Adrenal gland (tissue), 12 donors: ENCODE results near the gene GMDS. TPM values are rescaled to one million over a fixed set of nuclear protein-coding genes. Genes with fewer than 3 reads are reported as not detected.

Experiments used
- DNase-seq, 7 donors: peaks; one replicate each; pipeline ENCODE4 v3.0.0-alpha.2; 2019 to 2020
- H3K27ac ChIP-seq, 5 donors: fragments of 200-600 bp; sonication (generic) in 4 of 5; 1 replicate in 3 of 5; 2 replicates in 2 of 5; pipeline versions ENCODE4 v1.5.1 to v1.8.0; 2016 to 2020; ENCODE audit warnings: mild to moderate bottlenecking in 1 of 5
- H3K27me3 ChIP-seq: fragments of 200-600 bp; 2 replicates; pipeline ENCODE4 v1.8.0; 2021
- H3K36me3 ChIP-seq, 2 donors: fragments of 200-600 bp; replicated peaks in 1 of 2; 1 replicate in 1 of 2; 2 replicates in 1 of 2; pipeline versions ENCODE4 v1.5.1 to v1.8.0; 2018 to 2022
- H3K4me1 ChIP-seq, 2 donors: fragments of 200-600 bp; replicated peaks in 1 of 2; 1 replicate in 1 of 2; 2 replicates in 1 of 2; pipeline versions ENCODE4 v1.5.1 to v1.8.0; 2018 to 2021
- H3K4me3 ChIP-seq, 4 donors: fragments of 200-600 bp; sonication (generic) in 3 of 4; one replicate each; pipeline ENCODE4 v1.5.1; 2016 to 2018
- H3K9me3 ChIP-seq, 3 donors: fragments of 200-600 bp; sonication (generic) in 1 of 3; replicated peaks in 1 of 3; 1 replicate in 2 of 3; 2 replicates in 1 of 3; pipeline versions ENCODE4 v1.5.1 to v1.8.0; 2016 to 2021
- POLR2A ChIP-seq, 2 donors: fragments of 450-650 bp; IDR thresholded peaks; one replicate each; pipeline ENCODE4 v1.6.1; 2017; ENCODE audit warnings: antibody characterized with exemption in 2 of 2, mild to moderate bottlenecking in 2 of 2, moderate library complexity in 1 of 2
- WGBS, 4 donors: extraction: QIAGEN DNeasy Blood & Tissue Kit in 2 of 4; methylation state at CpG; one replicate each; pipeline versions ENCODE4 v1.1.5 to v1.1.7; 2013 to 2017; 5-methylcytosine and 5-hydroxymethylcytosine counted together
- intact Hi-C, 2 donors: fragments of 100-400 bp; cut with DNase I; formaldehyde crosslinking; loops; one replicate each; pipeline versions ENCODE4 v1.14.1 to v1.15.0; 2022 to 2023
- polyA plus RNA-seq, 3 donors: library from polyadenylated mRNA; stranded (reverse); fragments of 200-250 nt in 2 of 3; fragments of 350-450 nt in 1 of 3; fragmentation: Illumina TruSeq in 1 of 3; extraction: RNeasy Lipid Tissue Mini Kit (QIAGEN cat#74804) in 1 of 3; gene quantifications; one replicate each; pipeline ENCODE4 v1.2.3, GENCODE V29; 2013 to 2014
- total RNA-seq, 9 donors: library from RNA; depleted of rRNA in 4 of 9; stranded (reverse); fragments of >200 nt in 4 of 9; fragments of 120-200 nt in 1 of 9; fragmentation: NEBNext Ultra II Directional in 1 of 9; extraction: Animal tissue kit (Norgen Biotek cat#: 25700) in 1 of 9; gene quantifications; one replicate each; pipeline versions ENCODE4 v1.1.0 to v1.2.4, GENCODE V29; 2013 to 2023
- TF ChIP-seq, protein P1 (sequence below), 6 experiments: fragments of 450-650 bp in 4 of 6; fragments of 200-600 bp in 2 of 6; sonication (generic) in 1 of 6; IDR thresholded peaks; 1 replicate in 5 of 6; 2 replicates in 1 of 6; pipeline versions ENCODE4 v1.5.1 to v1.8.0; 2016 to 2021; ENCODE audit warnings: antibody characterized with exemption in 6 of 6, mild to moderate bottlenecking in 2 of 6, moderate library complexity in 1 of 6
- donor health status: healthy with polysubstance abuse.
- donor health status: Bipolar disorder and iron deficiency.
- donor health status: DM: yes; HTN: yes; CAD: no.
- donor health status: DM: no; HTN: no; CAD: no.
- donor health status: DM: no; HTN: no; CAD: no.
- donor health status: DM: yes; HTN: yes; CAD: no.

GMDS gene
- total and polyA plus RNA-seq, 12 donors = 8.5 to 39.2 (median 15.2) TPM

- TF ChIP-seq, protein P1, sequence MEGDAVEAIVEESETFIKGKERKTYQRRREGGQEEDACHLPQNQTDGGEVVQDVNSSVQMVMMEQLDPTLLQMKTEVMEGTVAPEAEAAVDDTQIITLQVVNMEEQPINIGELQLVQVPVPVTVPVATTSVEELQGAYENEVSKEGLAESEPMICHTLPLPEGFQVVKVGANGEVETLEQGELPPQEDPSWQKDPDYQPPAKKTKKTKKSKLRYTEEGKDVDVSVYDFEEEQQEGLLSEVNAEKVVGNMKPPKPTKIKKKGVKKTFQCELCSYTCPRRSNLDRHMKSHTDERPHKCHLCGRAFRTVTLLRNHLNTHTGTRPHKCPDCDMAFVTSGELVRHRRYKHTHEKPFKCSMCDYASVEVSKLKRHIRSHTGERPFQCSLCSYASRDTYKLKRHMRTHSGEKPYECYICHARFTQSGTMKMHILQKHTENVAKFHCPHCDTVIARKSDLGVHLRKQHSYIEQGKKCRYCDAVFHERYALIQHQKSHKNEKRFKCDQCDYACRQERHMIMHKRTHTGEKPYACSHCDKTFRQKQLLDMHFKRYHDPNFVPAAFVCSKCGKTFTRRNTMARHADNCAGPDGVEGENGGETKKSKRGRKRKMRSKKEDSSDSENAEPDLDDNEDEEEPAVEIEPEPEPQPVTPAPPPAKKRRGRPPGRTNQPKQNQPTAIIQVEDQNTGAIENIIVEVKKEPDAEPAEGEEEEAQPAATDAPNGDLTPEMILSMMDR (IDR thresholded peaks at IDR 0.05) = no peak
- TF ChIP-seq POLR2A (IDR thresholded peaks at IDR 0.05) = no peak
- intact Hi-C loops = no loop called here
- whole genome bisulfite sequencing, 4 donors = 80 to 94% (median 91%) methylated on average over 10 of the region's 10 CpGs
Observed at GRCh38 chr6:2037237-2037926, 208.0 kb downstream of the GMDS start.

GRCh38 chr6:2036710-2037023 is 208.7 kb downstream of the GMDS start:
- H3K36me3 ChIP-seq = no peaks in the 10 kb centered on the region
- WGBS, 4 donors = 85 to 94% (median 92%) methylated on average over 6 of the region's 6 CpGs
- H3K27me3 ChIP-seq = no peaks in the 10 kb centered on the region
- H3K4me1 ChIP-seq = no peaks in the 10 kb centered on the region
- intact Hi-C loops = no loop called here
- no peak for DNase-seq
- H3K9me3 ChIP-seq = no peaks in the 10 kb centered on the region
- no peak overlapping the region for H3K4me3 ChIP-seq
- TF ChIP-seq, protein P1 (IDR thresholded peaks at IDR 0.05) = no peak
- no peak for TF ChIP-seq POLR2A (IDR thresholded peaks at IDR 0.05)
- H3K27ac ChIP-seq = no peak overlapping the region

More at GRCh38 chr6:2037237-2037926, 208.0 kb downstream of the GMDS start:
- DNase-seq = no peak
- Histone ChIP-seq H3K27me3 (no peaks in the 10 kb centered on the region), H3K4me3 (no peak overlapping the region), H3K4me1 (no peaks in the 10 kb centered on the region), H3K36me3 (no peaks in the 10 kb centered on the region), H3K27ac (no peak overlapping the region), H3K9me3 (no peaks in the 10 kb centered on the region)

- Histone ChIP-seq H3K36me3 (no peaks in the 10 kb centered on the region), H3K27ac (no peak overlapping the region), H3K4me1 (no peaks in the 10 kb centered on the region), H3K9me3 (no peaks in the 10 kb centered on the region), H3K27me3 (no peaks in the 10 kb centered on the region), H3K4me3 (no peak overlapping the region)
- TF ChIP-seq, protein P1 (IDR thresholded peaks at IDR 0.05) = no peak
- no peak for TF ChIP-seq POLR2A (IDR thresholded peaks at IDR 0.05)
- no peak for DNase-seq
- WGBS, 4 donors = 89 to 92% (median 90%) methylated on average over 11 of the region's 11 CpGs
- intact Hi-C loops = no loop called here
Observed at GRCh38 chr6:2035826-2036709, 209.3 kb downstream of the GMDS start.

DNA sequence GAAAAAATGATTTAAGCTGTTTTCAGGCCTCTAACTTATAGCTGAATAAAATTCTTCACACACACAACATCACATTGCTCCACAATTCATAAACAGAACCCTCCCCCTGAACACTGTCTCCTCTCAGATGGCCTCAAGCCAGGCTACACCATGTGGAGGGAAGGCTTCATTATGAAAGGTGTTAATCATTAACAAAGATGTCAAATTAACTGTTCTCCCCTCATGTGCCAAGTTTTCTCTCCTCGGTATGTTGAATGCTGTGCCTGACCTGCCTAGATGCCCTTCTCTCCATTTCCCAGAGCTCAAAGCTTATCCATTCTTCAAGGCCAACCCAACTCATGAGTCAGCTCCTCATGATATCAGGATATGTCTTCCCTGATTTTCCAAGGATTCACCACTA is 210.4 kb downstream of the GMDS start:
- WGBS, 4 donors = 44 to 78% (median 53%) methylated on average over 1 of the region's 1 CpG
- intact Hi-C loops = no loop called here
- no peak overlapping the region for H3K27ac ChIP-seq
- DNase-seq = no peak
- no peaks in the 10 kb centered on the region for H3K27me3 ChIP-seq
- TF ChIP-seq, protein P1 (IDR thresholded peaks at IDR 0.05) = no peak
- no peak for TF ChIP-seq POLR2A (IDR thresholded peaks at IDR 0.05)
- no peaks in the 10 kb centered on the region for H3K4me1 ChIP-seq
- H3K36me3 ChIP-seq = no peaks in the 10 kb centered on the region
- no peaks in the 10 kb centered on the region for H3K9me3 ChIP-seq
- no peak overlapping the region for H3K4me3 ChIP-seq
